Measurements from ENCODE around the gene SLC25A11.

- no peak for TF ChIP-seq POLR2AphosphoS5 (IDR thresholded peaks at IDR 0.05)
- TF ChIP-seq, protein P1, sequence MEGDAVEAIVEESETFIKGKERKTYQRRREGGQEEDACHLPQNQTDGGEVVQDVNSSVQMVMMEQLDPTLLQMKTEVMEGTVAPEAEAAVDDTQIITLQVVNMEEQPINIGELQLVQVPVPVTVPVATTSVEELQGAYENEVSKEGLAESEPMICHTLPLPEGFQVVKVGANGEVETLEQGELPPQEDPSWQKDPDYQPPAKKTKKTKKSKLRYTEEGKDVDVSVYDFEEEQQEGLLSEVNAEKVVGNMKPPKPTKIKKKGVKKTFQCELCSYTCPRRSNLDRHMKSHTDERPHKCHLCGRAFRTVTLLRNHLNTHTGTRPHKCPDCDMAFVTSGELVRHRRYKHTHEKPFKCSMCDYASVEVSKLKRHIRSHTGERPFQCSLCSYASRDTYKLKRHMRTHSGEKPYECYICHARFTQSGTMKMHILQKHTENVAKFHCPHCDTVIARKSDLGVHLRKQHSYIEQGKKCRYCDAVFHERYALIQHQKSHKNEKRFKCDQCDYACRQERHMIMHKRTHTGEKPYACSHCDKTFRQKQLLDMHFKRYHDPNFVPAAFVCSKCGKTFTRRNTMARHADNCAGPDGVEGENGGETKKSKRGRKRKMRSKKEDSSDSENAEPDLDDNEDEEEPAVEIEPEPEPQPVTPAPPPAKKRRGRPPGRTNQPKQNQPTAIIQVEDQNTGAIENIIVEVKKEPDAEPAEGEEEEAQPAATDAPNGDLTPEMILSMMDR (IDR thresholded peaks at IDR 0.05), result no peak
- no peak for TF ChIP-seq POLR2A (IDR thresholded peaks at IDR 0.05)
Measured at GRCh38 chr17:4919511-4920047, 20.3 kb downstream of the SLC25A11 start.

Measured in transverse colon (tissue), 4 donors.